K562 (cell line): ENCODE data around the gene COL23A1. TPM values are rescaled to one million over a fixed set of nuclear protein-coding genes. Genes with fewer than 3 reads are reported as not detected.

Experiments used
- CBX1 ChIP-seq: sonication (generic); IDR thresholded peaks from 2 replicates; pipeline ENCODE4 v1.6.1; 2016; ENCODE audit warnings: antibody characterized with exemption, low read depth, mild to moderate bottlenecking
- DDX20 ChIP-seq: fragments of 450-650 bp; IDR thresholded peaks from 2 replicates; pipeline ENCODE4 v1.6.1; 2016; ENCODE audit warnings: missing genetic modification characterization, low read depth, mild to moderate bottlenecking, missing compliant biosample characterization, moderate library complexity
- E2F6 ChIP-seq, 2 experiments: IDR thresholded peaks; 2 replicates each; pipeline ENCODE4 v1.6.1; 2011; ENCODE audit warnings: borderline replicate concordance in 1 of 2, control low read depth in 1 of 2, low read depth in 1 of 2, low read length in 1 of 2, mild to moderate bottlenecking in 1 of 2, mixed read lengths in 1 of 2, moderate library complexity in 1 of 2; ENCODE audit not compliant: insufficient read depth in 1 of 2, insufficient read length in 1 of 2, poor library complexity in 1 of 2, severe bottlenecking in 1 of 2; ENCODE audit errors: extremely low read depth in 1 of 2
- ELF1 ChIP-seq: fragments of 200-800 bp; sonication (Bioruptor generic); IDR thresholded peaks from 2 replicates; pipeline ENCODE4 v1.6.1; 2016; ENCODE audit warnings: missing genetic modification characterization, missing compliant biosample characterization
- ETS2 ChIP-seq: IDR thresholded peaks from 2 replicates; pipeline ENCODE4 v1.6.1; 2016; ENCODE audit warnings: borderline replicate concordance, missing genetic modification characterization, mild to moderate bottlenecking, moderate library complexity, missing compliant biosample characterization; ENCODE audit not compliant: poor library complexity, severe bottlenecking
- ETV6 ChIP-seq, 3 experiments: fragments of 150-350 bp in 1 of 3; sonication (generic) in 1 of 3; formaldehyde crosslinking in 1 of 3; IDR thresholded peaks; 2 replicates each; pipeline versions ENCODE4 v1.6.1 to v1.8.0; 2014 to 2022; ENCODE audit warnings: borderline replicate concordance in 2 of 3, low read depth in 2 of 3, antibody characterized with exemption in 1 of 3, low read length in 1 of 3, mild to moderate bottlenecking in 1 of 3, missing genetic modification reagents in 1 of 3
- NFYB ChIP-seq: IDR thresholded peaks from 2 replicates; pipeline ENCODE4 v1.6.1; 2011; ENCODE audit warnings: mild to moderate bottlenecking, moderate library complexity; ENCODE audit not compliant: insufficient read length; ENCODE audit errors: extremely low read depth
- PML ChIP-seq: IDR thresholded peaks from 2 replicates; pipeline ENCODE4 v1.6.1; 2012; ENCODE audit warnings: low read length, inconsistent platforms
- PRPF4 ChIP-seq: fragments of 200-400 bp; formaldehyde crosslinking; IDR thresholded peaks from one replicate; pipeline ENCODE4 v1.6.1; 2017; ENCODE audit warnings: low read length, low read depth, mild to moderate bottlenecking; ENCODE audit not compliant: insufficient read depth, poor library complexity, severe bottlenecking
- SP1 ChIP-seq: sonication (generic); formaldehyde crosslinking; IDR thresholded peaks from 2 replicates; pipeline ENCODE4 v1.8.1; 2022; ENCODE audit warnings: mild to moderate bottlenecking, missing genetic modification reagents
- ZBTB11 ChIP-seq, 3 experiments: fragments of 200-800 bp in 1 of 3; fragments of 250-450 bp in 1 of 3; fragments of 450-650 bp in 1 of 3; sonication (Bioruptor Pico) in 1 of 3; sonication (Bioruptor generic) in 1 of 3; formaldehyde crosslinking in 1 of 3; IDR thresholded peaks; 2 replicates each; pipeline versions ENCODE4 v1.6.1 to v1.8.0; 2016 to 2022; ENCODE audit warnings: mild to moderate bottlenecking in 2 of 3, missing genetic modification characterization in 2 of 3, missing compliant biosample characterization in 1 of 3, moderate library complexity in 1 of 3
- ZBTB8A ChIP-seq: fragments of 450-650 bp; IDR thresholded peaks from 2 replicates; pipeline ENCODE4 v1.6.1; 2018; ENCODE audit warnings: mild to moderate bottlenecking, moderate library complexity; ENCODE audit not compliant: partially characterized antibody
- ZNF324 ChIP-seq: fragments of 250-450 bp; sonication (Bioruptor Pico); IDR thresholded peaks from 2 replicates; pipeline ENCODE4 v1.4.0; 2020; ENCODE audit warnings: mild to moderate bottlenecking
- ZNF511 ChIP-seq: sonication (generic); formaldehyde crosslinking; IDR thresholded peaks from 2 replicates; pipeline ENCODE4 v1.8.0; 2022; ENCODE audit warnings: mild to moderate bottlenecking, missing genetic modification reagents
- ZNF512 ChIP-seq: IDR thresholded peaks from 2 replicates; pipeline ENCODE4 v1.6.1; 2016; ENCODE audit warnings: missing genetic modification characterization, missing compliant biosample characterization
- ZNF766 ChIP-seq: fragments of 200-800 bp; sonication (Bioruptor generic); conservative IDR thresholded peaks from 2 replicates; pipeline ENCODE4 v1.6.1; 2016; ENCODE audit warnings: missing genetic modification characterization, missing compliant biosample characterization
- ZNF77 ChIP-seq: fragments of 250-450 bp; sonication (Bioruptor Pico); IDR thresholded peaks from 2 replicates; pipeline ENCODE4 v1.5.0; 2020
- polyA plus RNA-seq, 8 experiments: library from polyadenylated mRNA; depleted of rRNA in 4 of 8; stranded (reverse) in 5 of 8; unstranded in 3 of 8; fragments of >200 nt; fragmentation: Nextera tagmentation in 2 of 8; fragmentation: Illumina TruSeq in 1 of 8; extraction: Ambion mirVana in 2 of 8; extraction: Trizol in 1 of 8; gene quantifications; 2 replicates each; pipeline versions ENCODE4 v1.2.1 to v1.2.3, GENCODE V29; 2011 to 2014; ENCODE audit warnings: inconsistent platforms in 1 of 8, missing spikeins in 1 of 8
- total RNA-seq, 7 experiments: library from RNA; depleted of rRNA in 6 of 7; stranded (reverse); fragments of >200 nt in 6 of 7; fragmentation: Illumina TruSeq in 2 of 7; extraction: Trizol in 2 of 7; gene quantifications; 2 replicates each; pipeline versions ENCODE4 v1.2.1 to v1.2.3, GENCODE V29; 2011 to 2021; ENCODE audit warnings: low replicate concordance in 1 of 7

Gene COL23A1
- total and polyA plus RNA-seq, 9 of the 15 experiments (the other 6 are each of a cell fraction or from before 2014, with no cell fraction given), result 0.09 TPM; not detected in 8

- TF ChIP-seq ZNF324 (CRISPR knock-in tag) (no peak), ETV6 (IDR thresholded peaks at IDR 0.05; ENCODE audit: borderline replicate concordance in 1 of 2, low read depth in 2 of 2, low read length in 1 of 2) (no peak), ETV6 (CRISPR knock-in tag; IDR thresholded peaks at IDR 0.05; ENCODE audit: borderline replicate concordance) (no peak), ZNF766 (CRISPR knock-in tag) (no peak), ZNF511 (no peak), ZBTB8A (no peak), ETS2 (tag) (no peak), ELF1 (no peak), E2F6 (IDR thresholded peaks at IDR 0.05; ENCODE audit: borderline replicate concordance in 1 of 2, extremely low read depth in 1 of 2, insufficient read depth in 1 of 2, insufficient read length in 1 of 2, low read depth in 1 of 2, low read length in 1 of 2, poor library complexity in 1 of 2, severe bottlenecking in 1 of 2) (no peak), DDX20 (tag) (no peak), SP1 (no peak), ZNF512 (tag) (no peak), PML (no peak), NFYB (no peak), CBX1 (no peak), ZNF77 (no peak), PRPF4 (no peak), ZBTB11 (CRISPR knock-in tag; IDR thresholded peaks at IDR 0.05) (0 out of 6 replicates have a peak, but pooled peaks of 1 of the 3 experiments have one; percentile 20)
Measured at GRCh38 chr5:178212241-178213002, 377.8 kb downstream of the COL23A1 start (continued).
